SU-DHL-6 (cell line): Measurements from ENCODE around the gene INO80.

Experiments used
- H2AFZ ChIP-seq: fragments of 200-600 bp; sonication (generic); 2 replicates; pipeline ENCODE4 v1.6.1; 2014; ENCODE audit warnings: low read depth, mild to moderate bottlenecking, moderate library complexity, mixed read lengths, antibody characterized with exemption, low read length; ENCODE audit not compliant: severe bottlenecking
- H3F3A ChIP-seq: fragments of 200-600 bp; shearing (Covaris generic); 2 replicates; pipeline ENCODE4 v1.6.0; 2016; ENCODE audit warnings: antibody characterized with exemption, mild to moderate bottlenecking; ENCODE audit not compliant: insufficient read depth
- H3K27ac ChIP-seq: fragments of 200-600 bp; sonication (generic); 2 replicates; pipeline ENCODE4 v1.5.1; 2016; ENCODE audit warnings: low read depth, mild to moderate bottlenecking, low read length, moderate library complexity, mixed read lengths
- H3K27me3 ChIP-seq: fragments of 200-600 bp; sonication (generic), shearing (Covaris generic); 2 replicates; pipeline ENCODE4 v1.6.0; 2014; ENCODE audit warnings: mild to moderate bottlenecking, low read length
- H3K36me3 ChIP-seq: fragments of 200-600 bp; sonication (generic); 2 replicates; pipeline ENCODE4 v1.6.1; 2014; ENCODE audit warnings: mild to moderate bottlenecking, low read length, mixed read lengths
- H3K4me2 ChIP-seq: fragments of 300-600, 200-600 bp; shearing (Covaris generic), sonication (generic); 2 replicates; pipeline ENCODE4 v1.6.0; 2014; ENCODE audit warnings: low read length, low read depth, mild to moderate bottlenecking; ENCODE audit not compliant: poor library complexity, severe bottlenecking
- H3K4me3 ChIP-seq: fragments of 200-600 bp; sonication (generic); 2 replicates; pipeline ENCODE4 v1.5.1; 2014; ENCODE audit warnings: antibody characterized with exemption, low read length, mild to moderate bottlenecking, mixed read lengths; ENCODE audit not compliant: insufficient read depth, poor library complexity, severe bottlenecking
- H3K79me2 ChIP-seq: fragments of 200-600 bp; sonication (generic); 2 replicates; pipeline ENCODE4 v1.6.1; 2014; ENCODE audit warnings: mild to moderate bottlenecking, low read length, moderate library complexity; ENCODE audit not compliant: insufficient read depth
- H3K9ac ChIP-seq: fragments of 200-600 bp; sonication (generic); 2 replicates; pipeline ENCODE4 v1.7.0; 2014; ENCODE audit warnings: mild to moderate bottlenecking, low read length
- H3K9me2 ChIP-seq: fragments of 200-600 bp; sonication (generic); replicated peaks from 2 replicates; pipeline ENCODE4 v1.6.1; 2014; ENCODE audit warnings: low read length; ENCODE audit not compliant: insufficient read depth
- H3K9me3 ChIP-seq: fragments of 200-600 bp; sonication (generic); 2 replicates; pipeline ENCODE4 v1.6.1; 2014; ENCODE audit warnings: low read length, mixed read lengths; ENCODE audit not compliant: insufficient read depth
- H4K20me1 ChIP-seq: fragments of 200-600 bp; sonication (generic); 2 replicates; pipeline ENCODE4 v1.6.1; 2014; ENCODE audit warnings: low read depth, mild to moderate bottlenecking, antibody characterized with exemption, low read length, moderate library complexity, mixed read lengths
- CTCF ChIP-seq: fragments of 200-600 bp; sonication (generic); IDR thresholded peaks from one replicate; pipeline ENCODE4 v1.5.1; 2017; ENCODE audit warnings: antibody characterized with exemption, mild to moderate bottlenecking, low read length, moderate library complexity; ENCODE audit not compliant: insufficient read depth, poor library complexity, severe bottlenecking
- EZH2phosphoT487 ChIP-seq: fragments of 200-600 bp; sonication (generic), shearing (Covaris generic); conservative IDR thresholded peaks from 2 replicates; pipeline ENCODE4 v1.6.1; 2018; ENCODE audit warnings: mild to moderate bottlenecking, antibody characterized with exemption, low read length, moderate library complexity, mixed read lengths

Gene INO80

GRCh38 chr15:41115652-41116115 is 396 bp downstream of the INO80 start:
- Histone ChIP-seq H3K4me2 (peak overlapping the region; percentile 70), H3K27me3 (no peaks in the 10 kb centered on the region), H2AFZ (peak overlapping the region; percentile 87), H3K9me3 (no peaks in the 10 kb centered on the region), H3K79me2 (peaks cover 50% of the 10 kb centered on the region), H3K9ac (peak overlapping the region; percentile 79), H3K4me3 (peak overlapping the region; percentile 73), H3K27ac (peak overlapping the region; percentile 80), H3K9me2 (no peaks in the 10 kb centered on the region), H4K20me1 (peaks cover 5% of the 10 kb centered on the region; the same call in 1 of the 2 replicates), H3K36me3 (no peaks in the 10 kb centered on the region), H3F3A (0 out of 2 replicates have a peak, but pooled peaks cover 7% of the 10 kb centered on the region)
- no peak for TF ChIP-seq EZH2phosphoT487
- no peak for TF ChIP-seq CTCF

GRCh38 chr15:41115161-41115651 is 874 bp downstream of the INO80 start:
- Histone ChIP-seq H4K20me1 (peaks cover 5% of the 10 kb centered on the region; the same call in 1 of the 2 replicates), H2AFZ (peak overlapping the region; percentile 87), H3K36me3 (no peaks in the 10 kb centered on the region), H3K79me2 (peaks cover 55% of the 10 kb centered on the region), H3K4me3 (peak overlapping the region; percentile 73), H3F3A (0 out of 2 replicates have a peak, but pooled peaks cover 7% of the 10 kb centered on the region), H3K9me3 (no peaks in the 10 kb centered on the region), H3K4me2 (peak overlapping the region; percentile 70), H3K27ac (peak overlapping the region; percentile 80), H3K9me2 (no peaks in the 10 kb centered on the region), H3K9ac (peak overlapping the region; percentile 79), H3K27me3 (no peaks in the 10 kb centered on the region)
- TF ChIP-seq EZH2phosphoT487 (no peak), CTCF (no peak)

GRCh38 chr15:41106947-41107346 is 9.1 kb downstream of the INO80 start:
- Histone ChIP-seq H3K36me3 (no peaks in the 10 kb centered on the region), H3K9me3 (no peaks in the 10 kb centered on the region), H3K4me2 (no peak overlapping the region), H3F3A (no peaks in the 10 kb centered on the region), H3K4me3 (no peak overlapping the region), H3K27me3 (no peaks in the 10 kb centered on the region), H3K9ac (no peak overlapping the region), H2AFZ (no peak overlapping the region), H3K27ac (no peak overlapping the region), H3K9me2 (no peaks in the 10 kb centered on the region), H3K79me2 (peaks cover 86% of the 10 kb centered on the region), H4K20me1 (no peaks in the 10 kb centered on the region; the same call in 1 of the 2 replicates)
- no peak for TF ChIP-seq EZH2phosphoT487
- no peak for TF ChIP-seq CTCF
